ENCODE data around the gene RIPK4.

- no peak for TF ChIP-seq CTCF (conservative IDR thresholded peaks at IDR 0.05; ENCODE audit: low read depth, low read length)
- TF ChIP-seq EZH2phosphoT487 (IDR thresholded peaks at IDR 0.05; ENCODE audit: borderline replicate concordance, low read length) = no peak
Observed at GRCh38 chr21:41705546-41706262, 61.1 kb downstream of the RIPK4 start.
